HL-60 (cell line): ENCODE measurements around the gene WWOX.

ENCODE experiments used
- DNase-seq, 2 experiments: peaks; one replicate each; pipeline ENCODE4 v3.0.0-alpha.2; 2010 to 2020; ENCODE audit warnings: low read depth in 1 of 2, low spot score in 1 of 2
- H3K27ac ChIP-seq: fragments of 250-450 bp; sonication (Bioruptor Pico); replicated peaks from 2 replicates; pipeline ENCODE4 v1.5.1; 2020; ENCODE audit warnings: mild to moderate bottlenecking, moderate library complexity
- H3K27me3 ChIP-seq: fragments of 250-450 bp; sonication (Bioruptor Pico); 2 replicates; pipeline ENCODE4 v1.5.1; 2021; ENCODE audit warnings: mild to moderate bottlenecking, moderate library complexity; ENCODE audit not compliant: insufficient read depth, poor library complexity, severe bottlenecking
- H3K4me3 ChIP-seq: replicated peaks from 2 replicates; pipeline ENCODE4 v1.5.1; 2011; ENCODE audit warnings: mild to moderate bottlenecking, control low read depth, low read length; ENCODE audit not compliant: insufficient read depth
- CTCF ChIP-seq: IDR thresholded peaks from one replicate; pipeline ENCODE4 v1.5.1; 2011; ENCODE audit warnings: low read length, control low read depth, inconsistent platforms; ENCODE audit not compliant: insufficient read depth
- GABPA ChIP-seq: IDR thresholded peaks from 2 replicates; pipeline ENCODE4 v1.6.1; 2012; ENCODE audit warnings: low read depth
- POLR2AphosphoS5 ChIP-seq: IDR thresholded peaks from 2 replicates; pipeline ENCODE4 v1.6.1; 2012; ENCODE audit warnings: low read depth
- REST ChIP-seq: IDR thresholded peaks from 2 replicates; pipeline ENCODE4 v1.6.1; 2012; ENCODE audit warnings: low read depth; ENCODE audit not compliant: insufficient replicate concordance
- SPI1 ChIP-seq: IDR thresholded peaks from 2 replicates; pipeline ENCODE4 v1.6.1; 2012; ENCODE audit warnings: low read depth, mild to moderate bottlenecking, borderline replicate concordance

WWOX gene

GRCh38 chr16:78155791-78156345, 56.4 kb downstream of the WWOX start:
- no peak overlapping the region for H3K4me3 ChIP-seq
- H3K27me3 ChIP-seq: no peaks in the 10 kb centered on the region
- TF ChIP-seq REST: no peak
- TF ChIP-seq GABPA: no peak
- TF ChIP-seq SPI1: no peak
- TF ChIP-seq CTCF: no peak
- TF ChIP-seq POLR2AphosphoS5: no peak
- H3K27ac ChIP-seq: no peak overlapping the region
- no peak for DNase-seq

GRCh38 chr16:78161023-78161729, 61.7 kb downstream of the WWOX start:
- Histone ChIP-seq H3K27me3 (no peaks in the 10 kb centered on the region), H3K4me3 (no peak overlapping the region), H3K27ac (no peak overlapping the region)
- DNase-seq: no peak
- no peak for TF ChIP-seq GABPA
- TF ChIP-seq REST: no peak
- TF ChIP-seq CTCF: no peak
- TF ChIP-seq SPI1: no peak
- no peak for TF ChIP-seq POLR2AphosphoS5

- TF ChIP-seq POLR2AphosphoS5 (no peak), SPI1 (no peak), GABPA (no peak), CTCF (no peak), REST (no peak)
- Histone ChIP-seq H3K27me3 (no peaks in the 10 kb centered on the region), H3K27ac (no peak overlapping the region), H3K4me3 (no peak overlapping the region)
- DNase-seq: no peak
Observed at GRCh38 chr16:78163772-78164670, 64.6 kb downstream of the WWOX start.
